Left renal cortex interstitium (tissue), 4 donors: ENCODE results near the gene USP10. TPM values are rescaled to one million over a fixed set of nuclear protein-coding genes. Genes with fewer than 3 reads are reported as not detected.

Experiments used
- DNase-seq, 4 donors: peaks; one replicate each; pipeline ENCODE4 v3.0.0-alpha.2; 2013; ENCODE audit warnings: low read depth in 4 of 4, low spot score in 2 of 4, missing footprints in 1 of 4
- polyA plus RNA-seq, 4 donors: library from polyadenylated mRNA; unstranded; fragments of 120-200 nt; gene quantifications; one replicate each; pipeline ENCODE4 v1.2.1, GENCODE V29; 2013; ENCODE audit not compliant: insufficient read length in 4 of 4

USP10 gene
- polyA plus RNA-seq, 4 donors: 106 to 121 (median 111) TPM

DNA sequence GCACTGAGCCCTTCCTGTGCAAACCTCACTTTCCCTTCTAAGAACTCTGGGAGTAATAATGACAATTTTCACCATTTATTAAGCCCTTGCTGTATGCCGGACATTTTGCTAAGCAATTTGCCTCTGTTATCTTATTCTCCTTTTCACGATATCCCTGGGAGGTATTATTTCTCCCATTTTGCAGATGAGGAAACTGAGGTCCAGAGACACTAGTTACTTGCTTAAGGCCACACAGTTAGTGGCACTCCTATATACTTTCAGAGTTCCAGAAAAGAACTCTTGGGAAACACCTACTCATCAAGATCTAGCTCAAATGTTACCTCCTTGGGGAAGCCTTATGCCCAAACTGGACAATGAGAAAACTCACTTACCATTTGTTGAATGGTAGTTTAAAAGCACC is 4.8 kb upstream of the USP10 start:
- no peak for DNase-seq

GRCh38 chr16:84699147-84699711 is 571 bp upstream of the USP10 start:
- no peak for DNase-seq

GRCh38 chr16:84700446-84701300 is 873 bp downstream of the USP10 start:
- DNase-seq: no peak

DNA sequence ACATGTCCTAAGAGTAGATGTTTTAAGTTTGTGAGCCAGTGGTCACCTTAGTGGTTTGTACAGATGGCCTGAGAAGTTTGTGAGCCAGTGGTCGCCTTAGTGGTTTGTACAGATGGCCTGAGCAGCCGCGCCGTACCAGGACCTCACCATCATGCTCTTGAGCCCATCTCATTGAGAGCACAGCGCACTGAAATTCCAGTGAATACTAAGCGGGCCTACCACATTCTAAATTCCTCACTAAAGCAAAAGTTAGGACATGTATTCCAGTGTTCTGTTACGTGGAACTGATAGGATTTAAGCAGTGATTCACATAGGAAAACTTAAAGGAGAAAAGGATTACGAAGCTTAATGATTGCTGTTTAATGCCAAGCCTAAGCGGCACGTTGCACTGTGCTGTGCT is 3.9 kb downstream of the USP10 start:
- no peak for DNase-seq

DNA sequence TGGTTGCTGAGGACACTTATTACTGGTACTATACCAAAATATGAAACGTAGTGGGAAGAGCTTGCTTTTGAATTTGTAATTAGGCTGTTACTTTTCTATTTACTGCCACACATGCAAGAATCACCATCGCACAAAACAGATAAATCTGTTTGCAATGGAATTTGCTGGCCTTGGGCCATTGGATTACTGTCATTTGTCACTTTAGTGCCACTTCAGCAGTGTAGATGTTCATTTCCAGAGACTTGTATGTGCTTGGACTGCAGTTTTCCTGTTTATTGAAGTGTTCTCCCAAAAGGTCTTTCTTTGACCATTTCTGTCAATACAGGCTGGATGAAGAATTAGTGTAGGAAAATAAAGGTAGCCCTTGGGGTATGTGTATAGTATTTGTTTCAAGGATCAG is 4.5 kb downstream of the USP10 start:
- no peak for DNase-seq

DNA sequence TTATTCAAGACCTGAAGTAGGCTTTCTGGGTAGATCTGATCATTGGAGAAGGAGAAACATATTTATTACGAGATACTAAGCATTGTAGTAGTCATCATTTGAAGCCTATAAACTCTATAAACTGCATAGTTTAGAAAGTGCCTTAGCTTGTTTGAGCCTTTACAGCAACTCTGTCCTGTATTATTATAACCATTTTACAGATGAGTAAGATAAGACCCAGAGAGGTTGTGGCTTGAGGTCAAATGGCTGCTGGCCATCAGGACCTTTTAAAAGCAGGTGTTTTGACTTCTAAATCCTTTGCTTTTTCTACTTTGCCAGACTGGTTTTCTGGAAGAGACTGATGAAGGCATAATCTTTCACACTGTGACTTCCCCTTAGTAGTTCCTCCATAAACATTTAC is 7.1 kb downstream of the USP10 start:
- no peak for DNase-seq

- DNase-seq: no peak
These were observed 9.8 kb downstream of the USP10 start for GRCh38 chr16:84709609-84710008.

DNA sequence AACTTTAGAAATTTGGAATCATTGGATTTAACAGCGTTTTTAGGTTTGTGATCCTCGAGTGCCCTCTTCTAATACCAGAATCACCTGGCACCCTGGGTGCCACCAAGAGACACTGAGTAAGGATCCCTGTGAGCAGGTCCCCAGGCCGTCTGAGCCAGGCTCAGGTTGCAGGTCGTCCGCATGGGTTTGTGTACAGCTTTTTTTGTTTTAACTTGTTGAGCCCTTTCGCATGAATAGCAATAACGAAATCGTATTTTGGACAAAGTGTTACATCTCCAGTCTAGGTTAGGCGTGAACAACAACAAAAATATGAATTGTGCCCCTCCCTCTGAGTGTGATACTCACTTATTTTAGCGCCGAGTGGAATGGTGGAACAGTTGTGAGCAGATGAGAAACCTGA is 10.9 kb downstream of the USP10 start:
- DNase-seq: no peak

DNA sequence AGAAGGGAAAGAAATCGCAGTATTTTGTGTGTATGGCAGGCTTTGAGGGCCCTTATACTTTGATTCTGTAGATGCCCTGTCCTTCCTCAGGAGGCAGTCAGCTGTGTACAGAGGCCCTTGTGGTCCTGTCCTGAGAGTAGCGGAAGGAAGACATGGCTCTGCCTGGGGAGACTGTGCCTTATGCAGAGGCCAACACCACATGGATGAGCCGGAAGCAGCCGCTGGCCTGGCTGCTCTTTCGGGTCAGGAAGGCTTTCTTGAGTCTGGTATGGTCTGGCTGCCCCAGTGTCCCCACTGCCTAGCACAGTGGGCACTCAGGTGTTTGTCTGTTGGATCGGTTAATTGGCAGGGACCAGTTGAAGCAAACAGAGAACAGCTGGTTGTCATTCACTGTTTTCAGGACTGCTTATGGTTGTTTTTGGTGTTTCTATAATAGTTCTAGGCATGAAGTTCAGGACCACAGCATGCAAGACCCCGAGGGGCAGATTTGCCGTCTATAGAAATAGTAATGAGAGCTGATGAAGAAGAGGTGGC is 12.4 kb downstream of the USP10 start:
- no peak for DNase-seq

- no peak for DNase-seq
These were observed 13.3 kb downstream of the USP10 start for GRCh38 chr16:84712801-84713775.

GRCh38 chr16:84714028-84714427 is 14.2 kb downstream of the USP10 start:
- no peak for DNase-seq

- no peak for DNase-seq
These were observed 15.6 kb downstream of the USP10 start for GRCh38 chr16:84715424-84715823.

- DNase-seq: no peak
These were observed 16.1 kb downstream of the USP10 start for GRCh38 chr16:84715854-84716253.

- no peak for DNase-seq
These were observed 16.9 kb downstream of the USP10 start for GRCh38 chr16:84716740-84717139.

DNA sequence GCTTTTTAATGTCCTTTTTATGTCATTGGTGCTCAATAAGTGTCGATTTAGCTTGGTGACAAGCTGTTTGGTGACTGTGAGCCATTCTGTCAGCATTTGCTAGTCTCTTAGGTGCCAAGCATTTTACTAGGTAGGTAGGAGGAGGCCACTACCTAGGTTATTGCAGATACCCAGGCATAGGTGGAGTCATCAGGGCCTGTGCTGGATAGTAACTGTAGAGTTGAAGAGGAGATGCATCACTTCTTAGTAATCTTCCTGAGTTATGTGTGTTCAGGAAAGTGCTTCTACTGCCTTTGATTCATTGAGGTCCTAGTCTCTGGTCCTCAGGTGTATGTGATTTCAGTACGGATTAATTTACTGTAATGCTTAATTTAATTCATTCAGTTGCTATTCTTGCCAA is 17.7 kb downstream of the USP10 start:
- DNase-seq: no peak

DNA sequence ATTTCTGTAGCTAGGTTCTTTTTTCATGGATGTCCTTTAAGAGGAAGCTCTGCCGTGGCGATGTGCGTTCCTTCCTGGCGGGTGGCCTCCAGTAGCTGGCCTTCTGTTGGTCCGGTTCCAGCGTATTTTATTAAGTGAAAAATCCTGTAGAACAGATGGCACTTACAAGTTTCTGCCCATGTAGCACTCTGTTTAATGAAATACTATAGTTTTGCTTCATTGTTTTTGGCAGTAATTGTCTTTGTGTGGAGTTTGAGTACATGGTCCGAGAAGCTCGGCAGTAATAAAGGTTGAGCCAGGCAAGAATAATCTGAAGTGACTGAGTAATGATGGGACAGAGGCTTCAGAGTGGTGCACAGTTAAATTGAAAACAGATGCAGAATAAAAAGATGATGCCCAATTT is 20.4 kb downstream of the USP10 start:
- DNase-seq: no peak

DNA sequence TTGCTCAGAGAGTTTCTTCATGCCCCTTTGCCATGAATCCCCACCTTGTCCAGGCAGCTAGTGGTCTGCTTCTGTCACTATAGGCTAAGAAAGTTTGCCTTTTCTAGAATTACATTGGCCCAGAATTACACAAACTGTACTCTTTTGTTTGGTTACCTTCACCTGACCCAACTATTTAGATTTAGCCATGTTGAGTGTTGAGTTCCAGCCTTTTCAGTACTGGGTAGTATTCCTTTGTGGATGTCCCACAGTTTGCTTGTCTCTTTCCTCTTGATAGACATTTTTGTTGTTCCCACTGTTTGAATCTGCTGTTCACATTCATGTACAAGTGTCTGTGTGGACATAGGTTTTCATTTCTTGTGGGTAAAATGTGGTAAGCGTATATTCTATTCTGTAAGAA is 22.3 kb downstream of the USP10 start:
- no peak for DNase-seq

DNA sequence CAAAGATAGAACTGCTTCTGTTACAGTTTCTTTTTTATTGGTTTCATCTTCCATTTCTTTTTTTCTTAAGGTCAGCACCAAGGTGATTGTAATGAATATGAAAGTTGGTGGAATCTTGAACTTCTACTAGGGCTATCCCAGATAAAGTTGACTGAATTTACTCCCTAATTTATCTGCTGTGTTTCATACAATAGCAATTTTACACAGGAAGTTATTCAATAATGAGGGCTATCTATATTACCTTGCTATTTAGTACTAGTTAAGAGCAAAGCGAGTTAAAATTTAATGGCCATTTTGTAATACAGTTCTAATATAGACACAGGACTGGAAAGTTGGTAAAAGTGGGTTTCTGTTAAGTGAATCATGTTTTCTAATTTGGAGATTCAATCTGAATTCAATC is 24.1 kb downstream of the USP10 start:
- DNase-seq: no peak

DNA sequence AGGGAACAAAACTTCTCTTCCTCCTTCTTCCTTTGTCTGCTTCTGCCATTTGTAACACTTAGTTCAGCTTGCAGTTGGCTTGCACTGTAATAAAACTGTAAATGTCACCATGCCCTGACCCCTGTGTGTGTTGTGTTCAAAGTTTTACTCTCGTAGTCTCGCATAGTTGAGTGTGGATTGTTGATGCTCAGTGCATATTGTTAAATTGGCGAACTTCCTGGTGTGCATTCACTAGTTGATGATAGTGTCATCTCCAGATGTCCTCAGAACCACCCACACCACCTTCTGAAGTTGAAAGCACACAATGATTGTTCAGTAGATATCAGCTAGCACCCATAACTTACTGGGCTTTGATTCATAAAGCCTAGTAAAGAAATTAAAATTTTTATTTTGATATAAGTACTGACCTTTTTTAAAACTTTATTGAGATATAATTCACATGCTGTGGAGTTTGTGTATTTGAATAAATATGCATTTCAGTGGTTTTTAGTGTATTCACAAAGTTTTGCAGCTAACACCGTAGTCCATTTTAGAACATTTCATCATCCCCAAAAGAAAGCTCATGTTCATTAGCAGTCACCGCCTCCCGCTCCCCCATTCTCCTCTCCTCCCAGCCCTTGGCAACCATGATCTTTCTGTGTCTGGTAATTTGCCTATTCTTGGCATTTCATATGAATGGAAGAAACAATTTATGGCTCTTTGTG is 25.0 kb downstream of the USP10 start:
- no peak for DNase-seq

DNA sequence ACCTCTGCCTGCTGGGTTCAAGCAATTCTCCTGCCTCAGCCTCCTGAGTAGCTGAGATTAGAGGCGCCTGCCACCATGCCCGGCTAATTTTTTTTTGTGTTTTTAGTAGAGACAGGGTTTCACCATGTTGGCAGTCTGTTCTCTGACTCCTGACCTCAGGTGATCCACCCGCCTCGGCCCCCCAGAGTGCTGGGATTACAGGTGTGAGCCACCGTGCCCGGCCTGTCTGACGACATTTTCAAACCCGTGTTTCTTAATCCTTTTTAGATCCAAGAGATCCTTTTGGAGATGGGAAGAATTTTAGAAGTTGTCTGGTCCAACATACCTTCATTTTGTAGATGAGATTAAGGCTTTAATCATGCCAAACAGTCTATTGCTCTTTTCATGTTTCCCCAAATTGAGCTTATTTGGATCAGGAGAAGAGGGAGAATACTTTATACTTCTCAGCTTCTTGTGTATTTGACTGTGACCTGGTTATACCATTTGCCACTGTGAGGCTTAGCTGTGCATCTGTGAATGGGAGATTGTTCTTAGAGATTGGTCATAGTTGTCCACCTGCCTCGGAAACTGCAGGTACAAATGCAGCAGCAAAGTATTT is 25.8 kb downstream of the USP10 start:
- DNase-seq: no peak
